Transverse colon (tissue), 4 donors: ENCODE results near the gene MACC1. TPM values are rescaled to one million over a fixed set of nuclear protein-coding genes. Genes with fewer than 3 reads are reported as not detected.

ENCODE experiments used
- DNase-seq: peaks from one replicate; pipeline ENCODE4 v3.0.0-alpha.2; 2019
- H3K27ac ChIP-seq, 4 donors: fragments of 200-600 bp; sonication (generic); 2 replicates each; pipeline ENCODE4 v1.5.1; 2016 to 2018; ENCODE audit warnings: inconsistent platforms in 4 of 4
- H3K27me3 ChIP-seq: fragments of 200-600 bp; sonication (generic); 2 replicates; pipeline ENCODE4 v1.5.1; 2017; ENCODE audit warnings: inconsistent platforms
- H3K36me3 ChIP-seq, 4 donors: fragments of 200-600 bp; sonication (generic); 2 replicates each; pipeline ENCODE4 v1.5.1; 2017 to 2019; ENCODE audit warnings: inconsistent platforms in 4 of 4
- H3K4me1 ChIP-seq, 4 donors: fragments of 200-600 bp; sonication (generic); 2 replicates each; pipeline ENCODE4 v1.5.1; 2017 to 2020; ENCODE audit warnings: inconsistent platforms in 4 of 4
- H3K4me3 ChIP-seq, 4 donors: fragments of 200-600 bp; sonication (generic); 1 replicate in 1 of 4; 2 replicates in 3 of 4; pipeline versions ENCODE4 v1.5.1 to v1.6.1; 2017 to 2019; ENCODE audit warnings: inconsistent platforms in 4 of 4
- H3K9me3 ChIP-seq, 2 donors: fragments of 200-600 bp; sonication (generic); 2 replicates each; pipeline ENCODE4 v1.5.1; 2017 to 2019; ENCODE audit warnings: inconsistent platforms in 2 of 2
- EP300 ChIP-seq: sonication (generic); formaldehyde crosslinking; IDR thresholded peaks from one replicate; pipeline ENCODE4 v1.6.1; 2017; ENCODE audit warnings: antibody characterized with exemption, low read depth
- POLR2A ChIP-seq: fragments of 450-650 bp; IDR thresholded peaks from one replicate; pipeline ENCODE4 v1.6.1; 2016; ENCODE audit warnings: antibody characterized with exemption, mild to moderate bottlenecking, moderate library complexity
- POLR2AphosphoS5 ChIP-seq, 3 donors: sonication (generic); formaldehyde crosslinking; IDR thresholded peaks; one replicate each; pipeline ENCODE4 v1.6.1; 2016; ENCODE audit warnings: antibody characterized with exemption in 3 of 3
- WGBS, 2 donors: methylation state at CpG; one replicate each; pipeline ENCODE4 v1.1.5; 2018; ENCODE audit warnings: low coverage in 1 of 2; 5-methylcytosine and 5-hydroxymethylcytosine counted together
- in situ Hi-C, 4 donors: fragments of 200-750 bp; cut with MboI; loops; one replicate each; pipeline versions ENCODE4 v1.15.0 to v1.15.1; 2017; ENCODE audit warnings: low sequenced_read_pairs in 3 of 4, low pct_ligation_motif_present in 1 of 4, low pct_unique_long_range_greater_than_20kb in 1 of 4
- intact Hi-C: fragments of 100-400 bp; cut with DNase I; formaldehyde crosslinking; loops from one replicate; pipeline ENCODE4 v1.15.1; 2023; ENCODE audit warnings: low total_unique reads
- total RNA-seq, 4 donors: library from RNA; depleted of rRNA; stranded (reverse); fragments of >200 nt; gene quantifications; one replicate each; pipeline ENCODE4 v1.1.0, GENCODE V29; 2016
- TF ChIP-seq, protein P1 (sequence below), 5 experiments: fragments of 200-600 bp in 3 of 5; fragments of 450-650 bp in 2 of 5; sonication (generic) in 3 of 5; IDR thresholded peaks; 1 replicate in 2 of 5; 2 replicates in 3 of 5; pipeline ENCODE4 v1.5.1; 2016 to 2017; ENCODE audit warnings: antibody characterized with exemption in 5 of 5, inconsistent platforms in 3 of 5, mild to moderate bottlenecking in 2 of 5, moderate library complexity in 1 of 5

MACC1 gene
- total RNA-seq, 4 donors from 2014 or later: 5.2 to 9.8 (median 7.2) TPM

DNA sequence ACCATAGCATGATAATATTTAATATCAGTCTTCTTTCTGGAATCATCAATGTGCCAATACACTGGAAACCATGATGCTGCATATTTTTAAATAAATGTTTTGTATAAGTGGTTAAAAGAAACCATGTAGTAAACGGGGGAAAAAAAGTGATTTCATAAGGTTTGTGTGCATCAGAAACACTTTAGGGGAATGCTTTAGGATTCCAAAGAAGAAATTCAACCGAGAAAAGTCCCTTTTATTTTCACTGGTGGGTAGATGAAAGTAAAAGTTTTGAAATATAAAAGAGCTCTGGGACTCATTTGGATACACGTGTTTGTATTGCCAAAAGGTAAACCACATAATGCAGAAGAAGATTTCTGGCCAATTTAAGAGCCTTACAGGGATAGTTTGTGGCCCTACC lies 11.9 kb upstream of the MACC1 start:
- H3K27me3 ChIP-seq: no peaks in the 10 kb centered on the region
- in situ Hi-C loops (no loop called here), intact Hi-C loops (no loop called here)
- no peak for DNase-seq
- no peak for TF ChIP-seq POLR2AphosphoS5 (IDR thresholded peaks at IDR 0.05)
- no peak for TF ChIP-seq POLR2A
- TF ChIP-seq EP300: no peak
- TF ChIP-seq, protein P1, sequence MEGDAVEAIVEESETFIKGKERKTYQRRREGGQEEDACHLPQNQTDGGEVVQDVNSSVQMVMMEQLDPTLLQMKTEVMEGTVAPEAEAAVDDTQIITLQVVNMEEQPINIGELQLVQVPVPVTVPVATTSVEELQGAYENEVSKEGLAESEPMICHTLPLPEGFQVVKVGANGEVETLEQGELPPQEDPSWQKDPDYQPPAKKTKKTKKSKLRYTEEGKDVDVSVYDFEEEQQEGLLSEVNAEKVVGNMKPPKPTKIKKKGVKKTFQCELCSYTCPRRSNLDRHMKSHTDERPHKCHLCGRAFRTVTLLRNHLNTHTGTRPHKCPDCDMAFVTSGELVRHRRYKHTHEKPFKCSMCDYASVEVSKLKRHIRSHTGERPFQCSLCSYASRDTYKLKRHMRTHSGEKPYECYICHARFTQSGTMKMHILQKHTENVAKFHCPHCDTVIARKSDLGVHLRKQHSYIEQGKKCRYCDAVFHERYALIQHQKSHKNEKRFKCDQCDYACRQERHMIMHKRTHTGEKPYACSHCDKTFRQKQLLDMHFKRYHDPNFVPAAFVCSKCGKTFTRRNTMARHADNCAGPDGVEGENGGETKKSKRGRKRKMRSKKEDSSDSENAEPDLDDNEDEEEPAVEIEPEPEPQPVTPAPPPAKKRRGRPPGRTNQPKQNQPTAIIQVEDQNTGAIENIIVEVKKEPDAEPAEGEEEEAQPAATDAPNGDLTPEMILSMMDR (IDR thresholded peaks at IDR 0.05): no peak
- WGBS, 2 donors: 82 to 86% methylated on average over 3 of the region's 3 CpGs
- no peak overlapping the region for H3K27ac ChIP-seq
- no peaks in the 10 kb centered on the region for H3K4me1 ChIP-seq
- H3K4me3 ChIP-seq: no peak overlapping the region
- no peaks in the 10 kb centered on the region for H3K9me3 ChIP-seq
- H3K36me3 ChIP-seq: no peaks in the 10 kb centered on the region

DNA sequence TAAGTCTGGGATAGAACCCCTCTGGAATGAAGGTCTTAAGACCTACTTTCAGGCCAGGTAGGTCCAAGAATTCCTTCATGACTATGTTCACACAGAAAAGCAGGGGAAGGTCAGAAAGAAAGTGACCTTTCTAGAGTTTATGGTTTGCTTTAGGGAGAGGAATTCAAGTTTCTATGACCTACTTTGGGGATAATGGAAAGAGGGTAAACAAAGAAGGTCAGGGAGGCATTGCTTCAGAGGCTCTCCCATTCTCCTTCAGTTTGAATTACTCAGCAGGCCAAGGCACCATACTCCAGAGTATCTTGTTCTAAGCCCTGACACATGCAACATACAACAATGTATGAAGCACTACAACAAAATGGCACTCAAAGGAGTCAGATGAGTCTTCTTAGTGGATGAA lies 11.5 kb upstream of the MACC1 start:
- Histone ChIP-seq H3K9me3 (no peaks in the 10 kb centered on the region), H3K4me3 (no peak overlapping the region), H3K27ac (no peak overlapping the region), H3K36me3 (no peaks in the 10 kb centered on the region), H3K4me1 (no peaks in the 10 kb centered on the region), H3K27me3 (no peaks in the 10 kb centered on the region)
- no peak for DNase-seq
- TF ChIP-seq, protein P1 (IDR thresholded peaks at IDR 0.05): no peak
- no peak for TF ChIP-seq POLR2AphosphoS5 (IDR thresholded peaks at IDR 0.05)
- no peak for TF ChIP-seq POLR2A
- no peak for TF ChIP-seq EP300
- in situ Hi-C loops (no loop called here), intact Hi-C loops (no loop called here)

DNA sequence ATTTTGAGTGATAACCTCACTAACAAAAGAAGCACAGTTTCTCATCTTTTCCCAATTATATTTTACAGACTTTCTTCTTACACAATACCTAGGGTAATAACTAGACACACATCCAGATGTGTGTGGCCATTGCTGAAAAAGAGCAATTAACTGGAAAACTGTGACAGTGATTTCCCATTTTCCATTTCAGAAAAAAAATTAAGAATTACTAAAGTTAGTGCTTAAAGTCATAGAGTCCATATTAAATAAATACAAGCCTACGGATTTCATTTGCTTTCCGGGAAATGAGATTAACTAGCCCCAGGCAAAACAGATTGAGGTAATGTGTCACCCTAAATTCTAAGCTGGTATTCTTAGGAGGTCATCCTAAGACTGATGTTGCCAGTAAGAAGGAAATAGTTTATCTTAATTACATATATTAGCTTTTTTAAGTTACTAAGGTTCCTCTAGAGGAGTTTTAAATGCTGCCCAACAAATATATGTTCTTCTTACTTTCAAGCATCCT lies 10.2 kb upstream of the MACC1 start:
- 85 to 94% methylated on average over 2 of the region's 2 CpGs for WGBS, 2 donors
- TF ChIP-seq POLR2AphosphoS5 (IDR thresholded peaks at IDR 0.05) (no peak), POLR2A (no peak), EP300 (no peak)
- TF ChIP-seq, protein P1 (IDR thresholded peaks at IDR 0.05): no peak
- H3K27ac ChIP-seq: no peak overlapping the region
- H3K36me3 ChIP-seq: no peaks in the 10 kb centered on the region
- H3K27me3 ChIP-seq: no peaks in the 10 kb centered on the region
- H3K9me3 ChIP-seq: no peaks in the 10 kb centered on the region
- no peak for DNase-seq
- in situ Hi-C loops: no loop called here
- no peaks in the 10 kb centered on the region for H3K4me1 ChIP-seq
- intact Hi-C loops: no loop called here
- H3K4me3 ChIP-seq: no peak overlapping the region

DNA sequence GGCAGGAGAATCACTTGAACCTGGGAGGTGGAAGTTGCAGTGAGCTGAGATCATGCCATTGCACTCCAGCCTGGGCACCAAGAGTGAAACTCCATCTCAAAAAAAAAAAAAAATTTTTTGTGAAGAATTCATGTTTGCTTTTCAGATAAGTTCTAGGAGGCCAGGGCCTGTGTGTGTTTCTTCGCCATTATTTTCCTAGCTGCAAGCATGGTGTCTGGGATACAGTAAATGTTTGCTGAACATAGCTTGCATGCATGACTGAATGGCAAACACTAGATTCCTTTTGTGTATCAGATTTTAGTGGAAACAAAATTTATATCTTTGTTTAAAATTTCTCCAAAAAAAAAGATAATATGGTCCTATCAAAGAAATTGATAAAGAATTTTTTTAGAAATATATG lies 9.7 kb upstream of the MACC1 start:
- no peak overlapping the region for H3K27ac ChIP-seq
- no peaks in the 10 kb centered on the region for H3K9me3 ChIP-seq
- TF ChIP-seq EP300 (no peak), POLR2AphosphoS5 (IDR thresholded peaks at IDR 0.05) (no peak), POLR2A (no peak)
- TF ChIP-seq, protein P1 (IDR thresholded peaks at IDR 0.05): no peak
- H3K4me3 ChIP-seq: no peak overlapping the region
- in situ Hi-C loops (no loop called here), intact Hi-C loops (no loop called here)
- H3K27me3 ChIP-seq: no peaks in the 10 kb centered on the region
- H3K4me1 ChIP-seq: no peaks in the 10 kb centered on the region
- whole genome bisulfite sequencing, 2 donors: 0 to 53% methylated on average over 1 of the region's 1 CpG
- no peaks in the 10 kb centered on the region for H3K36me3 ChIP-seq
- DNase-seq: no peak
